SH-SY5Y (cell line): ENCODE data around the gene CBX4.

Experiments used
- GATA2 ChIP-seq: IDR thresholded peaks from 2 replicates; pipeline ENCODE4 v1.6.1; 2011; ENCODE audit warnings: mild to moderate bottlenecking, low read depth, low read length
- GATA3 ChIP-seq: IDR thresholded peaks from 2 replicates; pipeline ENCODE4 v1.6.1; 2011; ENCODE audit warnings: low read depth, mild to moderate bottlenecking, low read length, moderate library complexity

DNA sequence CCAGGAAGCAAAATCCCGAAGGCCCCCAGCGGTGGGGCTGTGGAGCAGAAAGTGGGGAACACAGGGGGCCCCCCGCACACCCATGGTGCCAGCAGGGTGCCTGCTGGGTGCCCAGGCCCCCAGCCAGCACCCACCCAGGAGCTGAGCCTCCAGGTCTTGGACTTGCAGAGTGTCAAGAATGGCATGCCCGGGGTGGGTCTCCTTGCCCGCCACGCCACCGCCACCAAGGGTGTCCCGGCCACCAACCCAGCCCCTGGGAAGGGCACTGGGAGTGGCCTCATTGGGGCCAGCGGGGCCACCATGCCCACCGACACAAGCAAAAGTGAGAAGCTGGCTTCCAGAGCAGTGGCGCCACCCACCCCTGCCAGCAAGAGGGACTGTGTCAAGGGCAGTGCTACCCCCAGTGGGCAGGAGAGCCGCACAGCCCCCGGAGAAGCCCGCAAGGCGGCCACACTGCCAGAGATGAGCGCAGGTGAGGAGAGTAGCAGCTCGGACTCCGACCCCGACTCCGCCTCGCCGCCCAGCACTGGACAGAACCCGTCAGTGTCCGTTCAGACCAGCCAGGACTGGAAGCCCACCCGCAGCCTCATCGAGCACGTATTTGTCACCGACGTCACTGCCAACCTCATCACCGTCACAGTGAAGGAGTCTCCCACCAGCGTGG is 54.8 kb downstream of the CBX4 start:
- TF ChIP-seq GATA2 (no peak), GATA3 (no peak)
